Hepatocyte (in vitro differentiated cells): ENCODE data around the gene PRKRIP1. TPM values are rescaled to one million over a fixed set of nuclear protein-coding genes. Genes with fewer than 3 reads are reported as not detected.
A peak's percentile ranks its signal among the peaks of the same experiment; 100 is the strongest.

Source experiments
- DNase-seq: peaks from one replicate; pipeline ENCODE4 v3.0.0-alpha.2; 2016; ENCODE audit warnings: low spot score
- H2AFZ ChIP-seq: fragments of 200-600 bp; sonication (generic); 2 replicates; pipeline ENCODE4 v1.6.0; 2016; ENCODE audit warnings: antibody characterized with exemption, mild to moderate bottlenecking
- H3K27ac ChIP-seq: fragments of 200-600 bp; sonication (generic); 2 replicates; pipeline ENCODE4 v1.5.1; 2016; ENCODE audit warnings: mild to moderate bottlenecking
- H3K27me3 ChIP-seq: fragments of 200-600 bp; sonication (generic); 2 replicates; pipeline ENCODE4 v1.6.1; 2016
- H3K36me3 ChIP-seq: fragments of 200-600 bp; sonication (generic); replicated peaks from 2 replicates; pipeline ENCODE4 v1.5.1; 2016; ENCODE audit warnings: low read depth; ENCODE audit not compliant: insufficient read depth
- H3K4me1 ChIP-seq: fragments of 200-600 bp; sonication (generic); 2 replicates; pipeline ENCODE4 v1.5.1; 2016; ENCODE audit warnings: mild to moderate bottlenecking, moderate library complexity; ENCODE audit not compliant: insufficient read depth
- H3K4me2 ChIP-seq: fragments of 200-600 bp; sonication (generic); 2 replicates; pipeline ENCODE4 v1.6.0; 2016
- H3K4me3 ChIP-seq: fragments of 200-600 bp; sonication (generic); 2 replicates; pipeline ENCODE4 v1.5.1; 2016; ENCODE audit warnings: mild to moderate bottlenecking
- H3K79me2 ChIP-seq: fragments of 200-600 bp; sonication (generic); 2 replicates; pipeline ENCODE4 v1.6.0; 2017; ENCODE audit warnings: mild to moderate bottlenecking
- H3K9me2 ChIP-seq: fragments of 200-600 bp; sonication (generic); replicated peaks from 2 replicates; pipeline ENCODE4 v1.6.0; 2017; ENCODE audit warnings: mild to moderate bottlenecking; ENCODE audit not compliant: insufficient read depth
- H3K9me3 ChIP-seq: fragments of 200-600 bp; sonication (generic); 2 replicates; pipeline ENCODE4 v1.5.1; 2016; ENCODE audit warnings: low read depth, mild to moderate bottlenecking
- H4K20me1 ChIP-seq: fragments of 200-600 bp; sonication (generic); 2 replicates; pipeline ENCODE4 v1.6.0; 2016; ENCODE audit warnings: mild to moderate bottlenecking; ENCODE audit not compliant: insufficient read depth, poor library complexity, severe bottlenecking
- CTCF ChIP-seq: fragments of 200-600 bp; sonication (generic); IDR thresholded peaks from 2 replicates; pipeline ENCODE4 v1.5.1; 2016; ENCODE audit warnings: antibody characterized with exemption, mild to moderate bottlenecking; ENCODE audit not compliant: poor library complexity
- EZH2 ChIP-seq: fragments of 200-600 bp; sonication (generic); IDR thresholded peaks from 2 replicates; pipeline ENCODE4 v1.6.1; 2016; ENCODE audit warnings: antibody characterized with exemption, mild to moderate bottlenecking, borderline replicate concordance
- EZH2phosphoT487 ChIP-seq: fragments of 200-600 bp; sonication (generic); IDR thresholded peaks from one replicate; pipeline ENCODE4 v1.6.1; 2018; ENCODE audit warnings: antibody characterized with exemption, mild to moderate bottlenecking, low read depth, moderate library complexity; ENCODE audit not compliant: unreplicated experiment, severe bottlenecking
- WGBS: methylation state at CpG from one replicate; pipeline ENCODE4 v1.1.6; 2016; ENCODE audit warnings: low lambda C conversion rate; ENCODE audit errors: missing lambda C conversion rate; 5-methylcytosine and 5-hydroxymethylcytosine counted together
- polyA plus RNA-seq: library from polyadenylated mRNA; unstranded; fragments of >200 nt; fragmentation: Nextera tagmentation; extraction: Ambion mirVana; gene quantifications from 2 replicates; pipeline ENCODE4 v1.2.1, GENCODE V29; 2016
- total RNA-seq: library from RNA; depleted of rRNA; stranded (reverse); fragments of >200 nt; gene quantifications from 2 replicates; pipeline ENCODE4 v1.2.3, GENCODE V29; 2014

Gene PRKRIP1
- total and polyA plus RNA-seq, 2 experiments from 2014 or later = 33.8 to 44.6 TPM

GRCh38 chr7:102450242-102450641 lies 54.1 kb downstream of the PRKRIP1 start:
- H2AFZ ChIP-seq = no peak overlapping the region

GRCh38 chr7:102451371-102452054 lies 55.4 kb downstream of the PRKRIP1 start:
- Histone ChIP-seq H3K27ac (no peak overlapping the region), H4K20me1 (no peaks in the 10 kb centered on the region), H3K4me1 (no peaks in the 10 kb centered on the region), H3K79me2 (no peaks in the 10 kb centered on the region), H3K4me3 (no peak overlapping the region), H3K27me3 (no peaks in the 10 kb centered on the region), H2AFZ (no peak overlapping the region), H3K36me3 (no peaks in the 10 kb centered on the region), H3K4me2 (peak overlapping the region; percentile 12), H3K9me2 (no peaks in the 10 kb centered on the region), H3K9me3 (no peaks in the 10 kb centered on the region)
- no peak for TF ChIP-seq EZH2
- TF ChIP-seq CTCF = no peak
- no peak for TF ChIP-seq EZH2phosphoT487
- peak; percentile 38 for DNase-seq
- 57% methylated on average over 23 of the region's 23 CpGs for WGBS

More at GRCh38 chr7:102450242-102450641, 54.1 kb downstream of the PRKRIP1 start:
- Histone ChIP-seq H3K27me3 (no peaks in the 10 kb centered on the region), H3K4me3 (no peak overlapping the region), H3K36me3 (no peaks in the 10 kb centered on the region), H3K4me2 (no peak overlapping the region), H3K4me1 (no peaks in the 10 kb centered on the region), H3K27ac (no peak overlapping the region), H3K9me3 (no peaks in the 10 kb centered on the region), H3K9me2 (no peaks in the 10 kb centered on the region), H3K79me2 (no peaks in the 10 kb centered on the region), H4K20me1 (no peaks in the 10 kb centered on the region)
- WGBS = 85% methylated on average over 6 of the region's 6 CpGs
- TF ChIP-seq CTCF = no peak
- no peak for TF ChIP-seq EZH2phosphoT487
- no peak for TF ChIP-seq EZH2
- no peak for DNase-seq

GRCh38 chr7:102452451-102452850 lies 56.3 kb downstream of the PRKRIP1 start:
- Histone ChIP-seq H3K4me1 (no peaks in the 10 kb centered on the region), H3K9me2 (no peaks in the 10 kb centered on the region), H3K4me2 (no peak overlapping the region), H3K9me3 (no peaks in the 10 kb centered on the region), H3K79me2 (no peaks in the 10 kb centered on the region), H3K36me3 (no peaks in the 10 kb centered on the region), H2AFZ (no peak overlapping the region), H3K27ac (no peak overlapping the region), H3K27me3 (no peaks in the 10 kb centered on the region), H4K20me1 (no peaks in the 10 kb centered on the region), H3K4me3 (no peak overlapping the region)
- DNase-seq = no peak
- TF ChIP-seq CTCF (no peak), EZH2 (no peak), EZH2phosphoT487 (no peak)
- whole genome bisulfite sequencing = 91% methylated on average over 6 of the region's 6 CpGs
